DND-41 (cell line): Measurements from ENCODE around the gene DNAJC16.

ENCODE experiments used
- ATAC-seq: fragments of 200-7000 bp; cut with Tn5 transposase; 3 replicates; pipeline ENCODE4 v1.9.1; 2021; ENCODE audit warnings: low read depth; ENCODE audit not compliant: insufficient read depth
- DNase-seq: peaks from one replicate; pipeline ENCODE4 v3.0.0-alpha.2; 2020
- H2AFZ ChIP-seq: 2 replicates; pipeline ENCODE4 v1.6.0; 2012; ENCODE audit warnings: low read depth, low read length
- H3K27ac ChIP-seq: 2 replicates; pipeline ENCODE4 v1.5.1; 2012; ENCODE audit warnings: low read length, inconsistent platforms
- H3K27me3 ChIP-seq: fragments of 200-600 bp; sonication (generic); 2 replicates; pipeline ENCODE4 v1.6.0; 2012; ENCODE audit warnings: low read length, mild to moderate bottlenecking, inconsistent platforms; ENCODE audit not compliant: insufficient read depth, poor library complexity
- H3K36me3 ChIP-seq: 2 replicates; pipeline ENCODE4 v1.5.1; 2012; ENCODE audit warnings: low read length, inconsistent platforms; ENCODE audit not compliant: insufficient read depth
- H3K4me1 ChIP-seq: 2 replicates; pipeline ENCODE4 v1.5.1; 2012; ENCODE audit warnings: mild to moderate bottlenecking, low read length; ENCODE audit not compliant: insufficient read depth
- H3K4me2 ChIP-seq: 2 replicates; pipeline ENCODE4 v1.6.0; 2012; ENCODE audit warnings: mild to moderate bottlenecking, moderate library complexity, low read length, inconsistent platforms; ENCODE audit not compliant: insufficient read depth
- H3K4me3 ChIP-seq, 2 experiments: fragments of 200-600 bp in 1 of 2; shearing (Covaris generic) in 1 of 2; 2 replicates each; pipeline ENCODE4 v1.5.1; 2012 to 2016; ENCODE audit warnings: inconsistent platforms in 2 of 2, low read length in 2 of 2, mild to moderate bottlenecking in 2 of 2, low read depth in 1 of 2, moderate library complexity in 1 of 2
- H3K79me2 ChIP-seq: 2 replicates; pipeline ENCODE4 v1.6.0; 2012; ENCODE audit warnings: low read length, inconsistent platforms; ENCODE audit not compliant: insufficient read depth
- H3K9ac ChIP-seq: 2 replicates; pipeline ENCODE4 v1.6.0; 2012; ENCODE audit warnings: low read depth, mild to moderate bottlenecking, inconsistent platforms, low read length, moderate library complexity
- H3K9me3 ChIP-seq: 2 replicates; pipeline ENCODE4 v1.5.1; 2012; ENCODE audit warnings: low read length, moderate library complexity, mild to moderate bottlenecking, inconsistent platforms; ENCODE audit not compliant: insufficient read depth, severe bottlenecking
- H4K20me1 ChIP-seq: 2 replicates; pipeline ENCODE4 v1.6.0; 2012; ENCODE audit warnings: low read length; ENCODE audit not compliant: insufficient read depth
- CTCF ChIP-seq: IDR thresholded peaks from 2 replicates; pipeline ENCODE4 v1.5.1; 2012; ENCODE audit warnings: borderline replicate concordance, low read length, moderate library complexity, mild to moderate bottlenecking; ENCODE audit not compliant: poor library complexity, severe bottlenecking; ENCODE audit errors: extremely low read depth
- EZH2 ChIP-seq: IDR thresholded peaks from 3 replicates; pipeline ENCODE4 v1.6.1; 2012; ENCODE audit warnings: borderline replicate concordance, low read depth, mild to moderate bottlenecking, moderate library complexity, low read length, inconsistent platforms; ENCODE audit not compliant: severe bottlenecking

The DNAJC16 gene

GRCh38 chr1:15541231-15541792 is 14.7 kb downstream of the DNAJC16 start:
- peaks cover 42% of the 10 kb centered on the region for H3K36me3 ChIP-seq
- H3K9ac ChIP-seq = no peak overlapping the region
- H4K20me1 ChIP-seq = no peaks in the 10 kb centered on the region
- DNase-seq (no peak), ATAC-seq (no peak)
- TF ChIP-seq EZH2 = no peak
- TF ChIP-seq CTCF = no peak
- H3K4me1 ChIP-seq = no peaks in the 10 kb centered on the region
- no peaks in the 10 kb centered on the region for H3K9me3 ChIP-seq
- H3K4me3 ChIP-seq = no peak overlapping the region
- no peaks in the 10 kb centered on the region for H3K27me3 ChIP-seq
- no peak overlapping the region for H3K4me2 ChIP-seq
- H2AFZ ChIP-seq = no peak overlapping the region
- no peaks in the 10 kb centered on the region for H3K79me2 ChIP-seq
- H3K27ac ChIP-seq = no peak overlapping the region

GRCh38 chr1:15542388-15543250 is 16.0 kb downstream of the DNAJC16 start:
- no peak for TF ChIP-seq CTCF
- TF ChIP-seq EZH2 = no peak
- Histone ChIP-seq H3K4me1 (no peaks in the 10 kb centered on the region), H3K4me3 (no peak overlapping the region), H2AFZ (no peak overlapping the region), H3K4me2 (no peak overlapping the region), H3K9me3 (no peaks in the 10 kb centered on the region), H3K79me2 (no peaks in the 10 kb centered on the region), H3K36me3 (peaks cover 43% of the 10 kb centered on the region), H4K20me1 (no peaks in the 10 kb centered on the region), H3K27ac (no peak overlapping the region), H3K9ac (no peak overlapping the region), H3K27me3 (no peaks in the 10 kb centered on the region)
- no peak for ATAC-seq
- DNase-seq = no peak

GRCh38 chr1:15543251-15543588 is 16.6 kb downstream of the DNAJC16 start:
- ATAC-seq = no peak
- Histone ChIP-seq H3K9me3 (no peaks in the 10 kb centered on the region), H3K4me3 (no peak overlapping the region), H3K4me2 (no peak overlapping the region), H3K27ac (no peak overlapping the region), H4K20me1 (no peaks in the 10 kb centered on the region), H3K9ac (no peak overlapping the region), H3K27me3 (no peaks in the 10 kb centered on the region), H3K36me3 (peaks cover 48% of the 10 kb centered on the region), H3K79me2 (no peaks in the 10 kb centered on the region), H2AFZ (no peak overlapping the region), H3K4me1 (no peaks in the 10 kb centered on the region)
- TF ChIP-seq CTCF (no peak), EZH2 (no peak)
- DNase-seq = no peak
